ENCODE results near the gene CEP43. TPM values are rescaled to one million over a fixed set of nuclear protein-coding genes. Genes with fewer than 3 reads are reported as not detected.

Gene CEP43
- polyA plus RNA-seq, 3 donors = 3.8 to 7.1 (median 6.4) TPM

DNA sequence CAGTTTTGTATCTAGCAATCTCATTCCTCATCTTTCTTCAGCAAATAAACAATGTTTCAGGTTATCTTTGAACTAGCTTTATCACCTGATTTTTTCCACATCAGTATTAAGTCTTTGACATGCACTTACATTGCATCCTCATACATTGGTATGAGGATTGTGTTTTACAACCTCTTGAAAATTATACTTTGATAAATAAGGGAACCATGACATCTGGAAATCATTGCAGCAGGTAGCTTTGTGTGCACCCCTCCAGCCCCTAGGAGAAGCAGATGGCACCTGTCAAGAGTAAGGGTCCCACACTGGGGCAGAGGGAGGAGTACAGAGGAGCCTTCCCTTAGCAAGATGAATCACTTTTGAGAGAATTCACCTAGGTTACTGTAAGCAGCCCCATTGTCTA, 29.1 kb upstream of the CEP43 start:
- no peak overlapping the region for H3K4me3 Mint-ChIP-seq
- Histone ChIP-seq H3K9me3 (replicated peaks in 1 of 2; ENCODE audit: control insufficient read depth in 1 of 2, insufficient read depth in 1 of 2, low read length in 2 of 2) (peaks cover 8 to 12% of the 10 kb centered on the region in 2 donors), H3K9ac (ENCODE audit: insufficient read depth, low read length, poor library complexity, severe bottlenecking) (no peak overlapping the region), H2AFZ (ENCODE audit: insufficient read depth, low read depth, low read length, poor library complexity, severe bottlenecking) (peak overlapping the region; percentile 64), H3K4me1 (ENCODE audit: control insufficient read depth in 1 of 2, insufficient read depth in 2 of 2, low read length in 2 of 2) (peaks cover 15 to 20% of the 10 kb centered on the region in 2 donors), H3K27ac (ENCODE audit: low read depth in 1 of 2, low read length in 2 of 2) (peak overlapping the region in 1 of 2 donors; percentile 53), H3K4me2 (replicated peaks; ENCODE audit: extremely low read depth, low read length, poor library complexity, severe bottlenecking) (peak overlapping the region; percentile 12), H4K20me1 (ENCODE audit: insufficient read depth, low read length) (no peaks in the 10 kb centered on the region), H3K27me3 (ENCODE audit: control insufficient read depth in 2 of 2, insufficient read depth in 2 of 2, low read length in 2 of 2) (no peaks in the 10 kb centered on the region), H3K36me3 (replicated peaks in 1 of 2; ENCODE audit: control insufficient read depth in 1 of 2, insufficient read depth in 2 of 2, low read length in 2 of 2) (peaks cover 0 to 15% of the 10 kb centered on the region in 2 donors), H3K79me2 (ENCODE audit: insufficient read depth, low read length) (no peaks in the 10 kb centered on the region), H3K4me3 (replicated peaks in 1 of 3; ENCODE audit: low read depth in 2 of 3, low read length in 3 of 3) (peak overlapping the region in 1 of 3 experiments; percentile 18)
- H3K9me3 Mint-ChIP-seq = peaks cover 18 to 34% (median 24%) of the 10 kb centered on the region in 7 donors
- peaks cover 12 to 22% of the 10 kb centered on the region in 2 donors for H3K36me3 Mint-ChIP-seq
- peaks cover 0 to 10% (median 7%) of the 10 kb centered on the region in 3 donors for H3K27me3 Mint-ChIP-seq (ENCODE audit: low read depth in 3 of 3)
- intact Hi-C loops (cut with micrococcal nuclease) = no loop called here
- no peak for DNase-seq
- H3K27ac Mint-ChIP-seq = peak overlapping the region in 1 of 7 donors; percentile 78
- peaks cover 11% of the 10 kb centered on the region for H3K4me1 Mint-ChIP-seq
- TF ChIP-seq, protein P1, sequence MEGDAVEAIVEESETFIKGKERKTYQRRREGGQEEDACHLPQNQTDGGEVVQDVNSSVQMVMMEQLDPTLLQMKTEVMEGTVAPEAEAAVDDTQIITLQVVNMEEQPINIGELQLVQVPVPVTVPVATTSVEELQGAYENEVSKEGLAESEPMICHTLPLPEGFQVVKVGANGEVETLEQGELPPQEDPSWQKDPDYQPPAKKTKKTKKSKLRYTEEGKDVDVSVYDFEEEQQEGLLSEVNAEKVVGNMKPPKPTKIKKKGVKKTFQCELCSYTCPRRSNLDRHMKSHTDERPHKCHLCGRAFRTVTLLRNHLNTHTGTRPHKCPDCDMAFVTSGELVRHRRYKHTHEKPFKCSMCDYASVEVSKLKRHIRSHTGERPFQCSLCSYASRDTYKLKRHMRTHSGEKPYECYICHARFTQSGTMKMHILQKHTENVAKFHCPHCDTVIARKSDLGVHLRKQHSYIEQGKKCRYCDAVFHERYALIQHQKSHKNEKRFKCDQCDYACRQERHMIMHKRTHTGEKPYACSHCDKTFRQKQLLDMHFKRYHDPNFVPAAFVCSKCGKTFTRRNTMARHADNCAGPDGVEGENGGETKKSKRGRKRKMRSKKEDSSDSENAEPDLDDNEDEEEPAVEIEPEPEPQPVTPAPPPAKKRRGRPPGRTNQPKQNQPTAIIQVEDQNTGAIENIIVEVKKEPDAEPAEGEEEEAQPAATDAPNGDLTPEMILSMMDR (IDR thresholded peaks at IDR 0.05) = no peak

DNA sequence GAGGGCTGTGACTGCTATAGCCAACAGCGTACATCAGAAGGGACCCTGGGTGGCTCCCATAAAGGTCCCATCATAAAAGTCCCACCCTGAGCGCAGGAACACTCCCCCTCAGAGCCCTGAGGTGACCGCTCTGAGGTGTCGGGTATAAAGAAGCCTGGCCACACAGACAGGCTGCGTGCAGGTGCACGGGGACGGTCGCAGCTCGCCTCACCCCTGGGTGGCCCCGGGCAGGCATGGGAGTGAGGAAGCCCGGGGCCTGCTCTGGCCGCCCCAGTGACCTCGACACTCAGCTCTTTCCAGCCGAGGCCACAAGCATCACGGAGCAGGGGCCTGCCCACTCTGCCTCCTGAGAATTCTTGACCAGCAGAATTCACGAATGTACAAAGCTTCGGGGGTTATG, 28.4 kb upstream of the CEP43 start:
- peaks cover 12 to 22% of the 10 kb centered on the region in 2 donors for H3K36me3 Mint-ChIP-seq

More for the DNA sequence above, 28.4 kb upstream of the CEP43 start:
- TF ChIP-seq, protein P1 (IDR thresholded peaks at IDR 0.05) = no peak
- H3K4me1 ChIP-seq (ENCODE audit: control insufficient read depth in 1 of 2, insufficient read depth in 2 of 2, low read length in 2 of 2) = peaks cover 15 to 20% of the 10 kb centered on the region in 2 donors
- Mint-ChIP-seq H3K9me3 (peaks cover 12 to 27% (median 17%) of the 10 kb centered on the region in 7 donors), H3K27ac (no peak overlapping the region), H3K4me1 (peaks cover 11% of the 10 kb centered on the region), H3K27me3 (ENCODE audit: low read depth in 3 of 3) (peaks cover 0 to 6% (median 6%) of the 10 kb centered on the region in 3 donors), H3K4me3 (no peak overlapping the region)
- H3K9ac ChIP-seq (ENCODE audit: insufficient read depth, low read length, poor library complexity, severe bottlenecking) = no peak overlapping the region
- no peaks in the 10 kb centered on the region for H3K79me2 ChIP-seq (ENCODE audit: insufficient read depth, low read length)
- intact Hi-C loops (cut with micrococcal nuclease) = no loop called here
- H3K36me3 ChIP-seq (replicated peaks in 1 of 2; ENCODE audit: control insufficient read depth in 1 of 2, insufficient read depth in 2 of 2, low read length in 2 of 2) = peaks cover 0 to 15% of the 10 kb centered on the region in 2 donors
- no peak for DNase-seq
- no peak overlapping the region for H2AFZ ChIP-seq (ENCODE audit: insufficient read depth, low read depth, low read length, poor library complexity, severe bottlenecking)
- no peak overlapping the region for H3K4me3 ChIP-seq (replicated peaks in 1 of 3; ENCODE audit: low read depth in 2 of 3, low read length in 3 of 3)
- H3K4me2 ChIP-seq (replicated peaks; ENCODE audit: extremely low read depth, low read length, poor library complexity, severe bottlenecking) = no peak overlapping the region
- H3K27me3 ChIP-seq (ENCODE audit: control insufficient read depth in 2 of 2, insufficient read depth in 2 of 2, low read length in 2 of 2) = no peaks in the 10 kb centered on the region
- peaks cover 1 to 6% of the 10 kb centered on the region in 2 donors for H3K9me3 ChIP-seq (replicated peaks in 1 of 2; ENCODE audit: control insufficient read depth in 1 of 2, insufficient read depth in 1 of 2, low read length in 2 of 2)
- no peak overlapping the region for H3K27ac ChIP-seq (ENCODE audit: low read depth in 1 of 2, low read length in 2 of 2)
- H4K20me1 ChIP-seq (ENCODE audit: insufficient read depth, low read length) = no peaks in the 10 kb centered on the region
- WGBS (ENCODE audit: insufficient coverage) = 94% methylated on average over 13 of the region's 17 CpGs
